ENCODE data around the gene ZNF764. TPM values are rescaled to one million over a fixed set of nuclear protein-coding genes. Genes with fewer than 3 reads are reported as not detected.

The ZNF764 gene
- total RNA-seq, 1 experiment from 2014 or later: 15.2 TPM

GRCh38 chr16:30570636-30571444 is 12.7 kb upstream of the ZNF764 start:
- Histone ChIP-seq H3K27ac (ENCODE audit: low read depth, low read length, poor library complexity, severe bottlenecking) (peak overlapping the region; percentile 90), H3K4me1 (ENCODE audit: insufficient read depth, low read length, poor library complexity, severe bottlenecking) (peaks cover 34% of the 10 kb centered on the region), H3K9me3 (ENCODE audit: low read depth, low read length, poor library complexity, severe bottlenecking) (no peaks in the 10 kb centered on the region), H3K4me3 (ENCODE audit: low read depth, low read length, poor library complexity, severe bottlenecking) (peak overlapping the region; percentile 72), H3K27me3 (replicated peaks; ENCODE audit: insufficient read depth, low read depth, low read length, poor library complexity) (no peaks in the 10 kb centered on the region), H3K36me3 (ENCODE audit: insufficient read depth, low read length, poor library complexity, severe bottlenecking) (no peaks in the 10 kb centered on the region)
- POLR2A ChIA-PET (ENCODE audit: low non-redundant PET): interaction anchor here (0.5 kb wide), 2 partner anchors 63 to 1005 kb away, joined by 5 read pairs; no protein-coding TSS in a partner anchor
- TF ChIP-seq CTCF (conservative IDR thresholded peaks at IDR 0.05; ENCODE audit: low read depth, low read length): no peak
- no peak for TF ChIP-seq EZH2 (IDR thresholded peaks at IDR 0.05; ENCODE audit: borderline replicate concordance, low read depth, low read length, poor library complexity, severe bottlenecking)
- no peak for DNase-seq (ENCODE audit: low spot score)
- BruUV-seq (replicated peaks): no TSS peak
- CTCF ChIA-PET: interaction anchor here (0.7 kb wide), 1 partner anchor 161 kb away, joined by 5 read pairs; no protein-coding TSS in a partner anchor
- intact Hi-C loops (cut with micrococcal nuclease; ENCODE audit: unreplicated experiment): no loop called here

- no peak overlapping the region for H3K27ac ChIP-seq (ENCODE audit: low read depth, low read length, poor library complexity, severe bottlenecking)
- no peak for DNase-seq (ENCODE audit: low spot score)
Observed at GRCh38 chr16:30569746-30570635, 11.8 kb upstream of the ZNF764 start.

More at GRCh38 chr16:30569746-30570635, 11.8 kb upstream of the ZNF764 start:
- ChIA-PET CTCF (interaction anchor here (0.7 kb wide), 1 partner anchor 161 kb away, joined by 5 read pairs; no protein-coding TSS in a partner anchor), POLR2A (ENCODE audit: low non-redundant PET) (no interaction called here)
- no peak overlapping the region for H3K4me3 ChIP-seq (ENCODE audit: low read depth, low read length, poor library complexity, severe bottlenecking)
- TSS peak; percentile 38 for BruUV-seq (replicated peaks)
- intact Hi-C loops (cut with micrococcal nuclease; ENCODE audit: unreplicated experiment): no loop called here
- H3K36me3 ChIP-seq (ENCODE audit: insufficient read depth, low read length, poor library complexity, severe bottlenecking): no peaks in the 10 kb centered on the region
- no peak for TF ChIP-seq EZH2 (IDR thresholded peaks at IDR 0.05; ENCODE audit: borderline replicate concordance, low read depth, low read length, poor library complexity, severe bottlenecking)
- TF ChIP-seq CTCF (conservative IDR thresholded peaks at IDR 0.05; ENCODE audit: low read depth, low read length): no peak
- no peaks in the 10 kb centered on the region for H3K27me3 ChIP-seq (replicated peaks; ENCODE audit: insufficient read depth, low read depth, low read length, poor library complexity)
- no peaks in the 10 kb centered on the region for H3K9me3 ChIP-seq (ENCODE audit: low read depth, low read length, poor library complexity, severe bottlenecking)
- H3K4me1 ChIP-seq (ENCODE audit: insufficient read depth, low read length, poor library complexity, severe bottlenecking): peaks cover 34% of the 10 kb centered on the region
